ENCODE measurements around the gene CCDC110. TPM values are rescaled to one million over a fixed set of nuclear protein-coding genes. Genes with fewer than 3 reads are reported as not detected.
A peak's percentile ranks its signal among the peaks of the same experiment; 100 is the strongest.

Gene CCDC110
- total and polyA plus RNA-seq, 2 of the 13 experiments (the other 11 are each of a cell fraction or from before 2014, with no cell fraction given), result not detected

DNA sequence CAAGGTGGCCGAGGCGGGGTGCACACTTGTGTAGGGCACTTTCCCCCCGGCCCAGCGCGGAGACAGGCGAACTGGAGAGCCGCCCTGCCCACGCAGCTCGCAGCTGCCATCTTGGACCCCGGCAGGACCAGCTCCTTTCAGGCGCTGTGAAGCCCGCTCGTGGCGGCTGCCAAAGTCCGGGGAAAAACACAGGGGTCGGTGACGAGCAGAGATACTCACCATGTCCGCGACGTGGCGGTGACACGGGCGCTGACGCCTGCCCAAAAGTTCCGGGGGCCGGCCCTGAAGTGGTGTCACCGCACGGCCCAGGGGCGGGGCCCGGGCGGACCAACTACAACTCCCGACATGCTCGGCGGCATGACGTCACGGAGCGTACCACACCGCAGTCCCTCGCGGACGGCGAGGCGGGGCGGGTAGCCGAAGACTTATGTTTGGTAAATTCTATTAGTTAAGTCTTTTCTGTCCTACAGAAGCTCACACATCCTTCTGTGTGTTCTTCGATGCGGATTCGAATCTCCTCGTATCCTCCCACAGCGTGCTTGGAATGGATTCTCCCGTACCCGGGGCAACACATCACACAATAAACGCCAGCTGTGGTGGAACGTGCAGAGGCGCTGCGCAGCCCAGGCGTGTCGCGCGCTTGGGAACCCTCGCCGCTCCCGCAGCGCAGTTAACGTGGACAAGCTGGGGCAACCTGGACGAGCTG is 45.7 kb downstream of the CCDC110 start, which contains the start of gene UFSP2 (continued):
- TF ChIP-seq FOXO4 (CRISPR knock-in tag; conservative IDR thresholded peaks at IDR 0.05) (no peak), RARA (CRISPR knock-in tag; IDR thresholded peaks at IDR 0.05) (no peak), ZNF17 (CRISPR knock-in tag; IDR thresholded peaks at IDR 0.05) (no peak), ZNF616 (CRISPR knock-in tag; IDR thresholded peaks at IDR 0.05; ENCODE audit: low read depth) (no peak), SOX6 (IDR thresholded peaks at IDR 0.05) (no peak), SOX6 (CRISPR knock-in tag; IDR thresholded peaks at IDR 0.05) (peak; percentile 76), ZNF547 (CRISPR knock-in tag; IDR thresholded peaks at IDR 0.05) (0 out of 2 replicates have a peak, but pooled peaks have one; percentile 69), PRDM4 (CRISPR knock-in tag; IDR thresholded peaks at IDR 0.05; ENCODE audit: borderline replicate concordance) (no peak), ZBTB49 (CRISPR knock-in tag; IDR thresholded peaks at IDR 0.05; ENCODE audit: borderline replicate concordance) (no peak), PBX2 (CRISPR knock-in tag; IDR thresholded peaks at IDR 0.05) (no peak), AHR (CRISPR knock-in tag; IDR thresholded peaks at IDR 0.05) (0 out of 2 replicates have a peak, but pooled peaks have one; percentile 32), HOXA5 (CRISPR knock-in tag; IDR thresholded peaks at IDR 0.05) (peak; percentile 81; the same call in 1 of the 2 replicates), ETS1 (CRISPR knock-in tag; IDR thresholded peaks at IDR 0.05) (no peak), POGZ (CRISPR knock-in tag; IDR thresholded peaks at IDR 0.05) (no peak; the same call in none of the 2 replicates)
- TF ChIP-seq, protein P1, sequence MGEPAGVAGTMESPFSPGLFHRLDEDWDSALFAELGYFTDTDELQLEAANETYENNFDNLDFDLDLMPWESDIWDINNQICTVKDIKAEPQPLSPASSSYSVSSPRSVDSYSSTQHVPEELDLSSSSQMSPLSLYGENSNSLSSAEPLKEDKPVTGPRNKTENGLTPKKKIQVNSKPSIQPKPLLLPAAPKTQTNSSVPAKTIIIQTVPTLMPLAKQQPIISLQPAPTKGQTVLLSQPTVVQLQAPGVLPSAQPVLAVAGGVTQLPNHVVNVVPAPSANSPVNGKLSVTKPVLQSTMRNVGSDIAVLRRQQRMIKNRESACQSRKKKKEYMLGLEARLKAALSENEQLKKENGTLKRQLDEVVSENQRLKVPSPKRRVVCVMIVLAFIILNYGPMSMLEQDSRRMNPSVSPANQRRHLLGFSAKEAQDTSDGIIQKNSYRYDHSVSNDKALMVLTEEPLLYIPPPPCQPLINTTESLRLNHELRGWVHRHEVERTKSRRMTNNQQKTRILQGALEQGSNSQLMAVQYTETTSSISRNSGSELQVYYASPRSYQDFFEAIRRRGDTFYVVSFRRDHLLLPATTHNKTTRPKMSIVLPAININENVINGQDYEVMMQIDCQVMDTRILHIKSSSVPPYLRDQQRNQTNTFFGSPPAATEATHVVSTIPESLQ (CRISPR knock-in tag; conservative IDR thresholded peaks at IDR 0.05), result no peak
- TF ChIP-seq, protein P2, sequence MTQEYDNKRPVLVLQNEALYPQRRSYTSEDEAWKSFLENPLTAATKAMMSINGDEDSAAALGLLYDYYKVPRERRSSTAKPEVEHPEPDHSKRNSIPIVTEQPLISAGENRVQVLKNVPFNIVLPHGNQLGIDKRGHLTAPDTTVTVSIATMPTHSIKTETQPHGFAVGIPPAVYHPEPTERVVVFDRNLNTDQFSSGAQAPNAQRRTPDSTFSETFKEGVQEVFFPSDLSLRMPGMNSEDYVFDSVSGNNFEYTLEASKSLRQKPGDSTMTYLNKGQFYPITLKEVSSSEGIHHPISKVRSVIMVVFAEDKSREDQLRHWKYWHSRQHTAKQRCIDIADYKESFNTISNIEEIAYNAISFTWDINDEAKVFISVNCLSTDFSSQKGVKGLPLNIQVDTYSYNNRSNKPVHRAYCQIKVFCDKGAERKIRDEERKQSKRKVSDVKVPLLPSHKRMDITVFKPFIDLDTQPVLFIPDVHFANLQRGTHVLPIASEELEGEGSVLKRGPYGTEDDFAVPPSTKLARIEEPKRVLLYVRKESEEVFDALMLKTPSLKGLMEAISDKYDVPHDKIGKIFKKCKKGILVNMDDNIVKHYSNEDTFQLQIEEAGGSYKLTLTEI (CRISPR knock-in tag; conservative IDR thresholded peaks at IDR 0.05), result no peak
